Stimulated activated naive B cell treated with anti-CD40 and anti-IgM and Interleukin-4, amounts not matched to agents 10 μg/mL and 1 μg/mL and 100 μg/mL, for 72 hours (primary cell): ENCODE results near the gene BLOC1S1.
A peak's percentile ranks its signal among the peaks of the same experiment; 100 is the strongest.
"Not testable (repeated sequence)": the region's sequence is repeated elsewhere in the genome, so short reads cannot be mapped to it uniquely, and the experiment has no call there.

Experiments used
- ATAC-seq, 2 donors: fragments of 150-1000 bp; cut with Tn5 transposase; replicated peaks; 2 replicates each; pipeline ENCODE4 v1.10.0; 2021; ENCODE audit warnings: moderate library complexity in 1 of 2
- DNase-seq: peaks from one replicate; pipeline ENCODE4 v3.0.0; 2021
- H3K27ac Mint-ChIP-seq: one replicate; pipeline ENCODE4 v1.8.0; 2022; ENCODE audit warnings: mild to moderate bottlenecking, mixed read lengths
- H3K27me3 Mint-ChIP-seq, 2 donors: one replicate each; pipeline ENCODE4 v1.8.0; 2022; ENCODE audit warnings: mixed read lengths in 2 of 2
- H3K36me3 Mint-ChIP-seq, 2 donors: one replicate each; pipeline ENCODE4 v1.8.0; 2022; ENCODE audit warnings: mixed read lengths in 2 of 2, mild to moderate bottlenecking in 1 of 2
- H3K4me1 Mint-ChIP-seq, 2 donors: one replicate each; pipeline ENCODE4 v1.8.0; 2022; ENCODE audit warnings: mixed read lengths in 2 of 2, mild to moderate bottlenecking in 1 of 2
- H3K4me3 Mint-ChIP-seq, 2 donors: one replicate each; pipeline ENCODE4 v1.8.0; 2022; ENCODE audit warnings: mild to moderate bottlenecking in 2 of 2, mixed read lengths in 2 of 2, moderate library complexity in 1 of 2
- H3K9me3 Mint-ChIP-seq, 2 donors: one replicate each; pipeline ENCODE4 v1.8.0; 2022; ENCODE audit warnings: mixed read lengths in 2 of 2, mild to moderate bottlenecking in 1 of 2

Gene BLOC1S1

DNA sequence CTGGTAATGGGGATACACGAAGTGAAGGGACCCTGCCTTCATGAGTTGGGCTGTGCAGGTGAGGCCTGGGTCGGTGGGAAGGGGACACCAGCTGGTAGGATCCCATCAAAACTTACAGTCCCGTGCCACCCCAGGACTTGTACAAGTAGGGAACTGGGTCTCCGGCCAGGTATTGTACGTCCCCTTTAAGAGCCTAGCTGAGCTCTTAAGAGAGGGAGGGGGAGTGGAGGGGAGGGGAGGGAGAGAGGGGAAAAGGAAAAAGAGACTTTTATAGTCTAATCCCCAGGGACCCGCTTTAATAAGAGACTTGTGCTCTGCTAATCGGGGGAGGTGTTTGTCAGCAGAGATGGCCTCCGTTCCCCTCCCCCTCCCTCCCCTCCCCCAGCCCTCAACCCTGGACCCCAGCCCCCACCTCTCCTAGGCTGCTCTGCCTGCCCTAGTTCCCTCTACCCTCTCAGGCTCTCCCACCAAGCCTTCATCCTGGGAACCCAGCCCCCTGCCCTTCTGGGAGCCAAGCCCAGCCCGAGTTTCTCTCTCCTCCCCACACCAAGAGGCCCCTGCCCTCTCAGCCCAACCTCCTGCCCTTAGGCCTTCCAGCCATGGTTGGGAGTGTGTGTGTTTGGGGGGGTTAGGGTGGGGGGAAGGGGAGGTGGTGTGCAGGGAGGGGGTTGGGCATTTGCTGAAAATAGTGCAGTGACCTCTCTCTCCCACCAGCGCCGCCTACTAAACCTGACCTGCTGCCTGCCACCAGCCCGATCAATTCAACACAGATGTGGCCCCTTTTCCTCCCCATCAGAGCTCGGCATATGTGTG, 29.7 kb downstream of the BLOC1S1 start:
- peaks cover 5 to 19% of the 10 kb centered on the region in 2 donors for H3K36me3 Mint-ChIP-seq
- peak overlapping the region; percentile 66 to 90 for H3K4me3 Mint-ChIP-seq
- peaks cover 34 to 53% of the 10 kb centered on the region in 2 donors for H3K4me1 Mint-ChIP-seq
- H3K9me3 Mint-ChIP-seq = no peaks in the 10 kb centered on the region
- DNase-seq = no peak
- peak; percentile 11 to 15 for ATAC-seq
- H3K27ac Mint-ChIP-seq = peak overlapping the region; percentile 65
- peaks cover 0 to 5% of the 10 kb centered on the region in 2 donors for H3K27me3 Mint-ChIP-seq

GRCh38 chr12:55746174-55746912, 30.5 kb downstream of the BLOC1S1 start:
- H3K4me3 Mint-ChIP-seq = peak overlapping the region; percentile 50 to 62
- H3K9me3 Mint-ChIP-seq = no peaks in the 10 kb centered on the region
- H3K27me3 Mint-ChIP-seq = peaks cover 0 to 5% of the 10 kb centered on the region in 2 donors
- DNase-seq (no peak), ATAC-seq (no peak)
- H3K4me1 Mint-ChIP-seq = peaks cover 34 to 53% of the 10 kb centered on the region in 2 donors
- peaks cover 6 to 24% of the 10 kb centered on the region in 2 donors for H3K36me3 Mint-ChIP-seq
- no peak overlapping the region for H3K27ac Mint-ChIP-seq

DNA sequence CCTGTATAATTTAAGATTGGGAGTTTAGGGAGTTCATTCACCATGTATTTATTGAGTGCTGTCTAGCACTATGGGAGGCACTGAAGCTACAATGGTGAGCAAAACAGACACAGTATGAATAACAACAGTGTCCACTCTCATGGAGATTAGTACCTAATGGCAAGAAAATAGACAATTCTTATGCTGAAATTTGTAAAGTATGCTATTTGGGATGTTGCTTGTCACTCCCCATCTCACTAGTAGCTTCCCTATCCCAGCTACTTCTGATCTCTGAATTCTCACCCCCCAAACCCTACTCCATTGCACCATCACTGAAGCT, 31.0 kb downstream of the BLOC1S1 start:
- Mint-ChIP-seq H3K9me3 (no peaks in the 10 kb centered on the region), H3K4me3 (no peak overlapping the region), H3K27ac (no peak overlapping the region), H3K27me3 (peaks cover 0 to 5% of the 10 kb centered on the region in 2 donors), H3K36me3 (peaks cover 6 to 25% of the 10 kb centered on the region in 2 donors), H3K4me1 (peaks cover 34 to 50% of the 10 kb centered on the region in 2 donors)
- ATAC-seq (no peak), DNase-seq (no peak)

GRCh38 chr12:55748230-55748993, 32.6 kb downstream of the BLOC1S1 start:
- H3K4me3 Mint-ChIP-seq = no peak overlapping the region
- peaks cover 25 to 39% of the 10 kb centered on the region in 2 donors for H3K4me1 Mint-ChIP-seq
- no peak overlapping the region for H3K27ac Mint-ChIP-seq
- DNase-seq (no peak), ATAC-seq (no peak)
- H3K27me3 Mint-ChIP-seq = no peaks in the 10 kb centered on the region
- H3K9me3 Mint-ChIP-seq = no peaks in the 10 kb centered on the region
- H3K36me3 Mint-ChIP-seq = peaks cover 6 to 36% of the 10 kb centered on the region in 2 donors

- Mint-ChIP-seq H3K27ac (no peak overlapping the region), H3K4me3 (no peak overlapping the region), H3K9me3 (no peaks in the 10 kb centered on the region), H3K27me3 (no peaks in the 10 kb centered on the region), H3K36me3 (peaks cover 37 to 53% of the 10 kb centered on the region in 2 donors), H3K4me1 (no peaks in the 10 kb centered on the region)
- DNase-seq (no peak), ATAC-seq (no peak)
Observed at GRCh38 chr12:55755246-55755645, 39.4 kb downstream of the BLOC1S1 start.

DNA sequence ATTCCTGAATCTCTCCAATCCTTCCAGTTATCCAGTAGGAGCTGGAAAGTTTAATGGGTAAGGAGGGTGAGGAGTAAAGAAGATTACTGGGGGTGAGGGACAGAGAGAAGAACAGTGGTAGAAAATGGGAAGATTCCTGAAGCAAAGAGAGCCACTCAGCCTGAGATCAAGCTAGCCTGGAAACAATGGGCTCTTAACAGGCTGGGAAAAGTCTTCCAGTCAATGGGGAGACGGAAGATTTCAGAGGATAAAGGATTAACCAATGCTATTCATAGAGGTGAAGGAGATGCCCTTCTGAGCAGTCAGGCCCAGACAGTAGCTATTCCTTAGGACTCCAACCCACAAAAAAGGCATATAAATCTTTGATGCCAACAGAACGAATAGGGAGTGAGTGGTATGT, 41.9 kb downstream of the BLOC1S1 start:
- Mint-ChIP-seq H3K9me3 (no peaks in the 10 kb centered on the region), H3K27me3 (no peaks in the 10 kb centered on the region), H3K4me1 (peaks cover 0 to 1% of the 10 kb centered on the region in 2 donors), H3K36me3 (peaks cover 39 to 54% of the 10 kb centered on the region in 2 donors), H3K4me3 (no peak overlapping the region), H3K27ac (peak overlapping the region; percentile 68)
- no peak for ATAC-seq
- no peak for DNase-seq

GRCh38 chr12:55758575-55758974, 42.7 kb downstream of the BLOC1S1 start:
- not testable (repeated sequence) for H3K4me3 Mint-ChIP-seq, H3K4me1 Mint-ChIP-seq, DNase-seq, H3K27ac Mint-ChIP-seq, H3K9me3 Mint-ChIP-seq, ATAC-seq, H3K27me3 Mint-ChIP-seq
- H3K36me3 Mint-ChIP-seq = peaks cover 39 to 48% of the 10 kb centered on the region in 2 donors

- Mint-ChIP-seq H3K27ac (no peak overlapping the region), H3K4me3 (no peak overlapping the region), H3K27me3 (no peaks in the 10 kb centered on the region), H3K9me3 (no peaks in the 10 kb centered on the region), H3K4me1 (peaks cover 0 to 1% of the 10 kb centered on the region in 2 donors), H3K36me3 (peaks cover 32 to 36% of the 10 kb centered on the region in 2 donors)
- no peak for ATAC-seq
- no peak for DNase-seq
Observed at GRCh38 chr12:55760663-55761062, 44.8 kb downstream of the BLOC1S1 start.

GRCh38 chr12:55762646-55763045, 46.8 kb downstream of the BLOC1S1 start:
- DNase-seq (no peak), ATAC-seq (no peak)
- Mint-ChIP-seq H3K27ac (no peak overlapping the region), H3K4me3 (no peak overlapping the region), H3K36me3 (peaks cover 31 to 33% of the 10 kb centered on the region in 2 donors), H3K27me3 (no peaks in the 10 kb centered on the region), H3K4me1 (peaks cover 0 to 3% of the 10 kb centered on the region in 2 donors), H3K9me3 (no peaks in the 10 kb centered on the region)

DNA sequence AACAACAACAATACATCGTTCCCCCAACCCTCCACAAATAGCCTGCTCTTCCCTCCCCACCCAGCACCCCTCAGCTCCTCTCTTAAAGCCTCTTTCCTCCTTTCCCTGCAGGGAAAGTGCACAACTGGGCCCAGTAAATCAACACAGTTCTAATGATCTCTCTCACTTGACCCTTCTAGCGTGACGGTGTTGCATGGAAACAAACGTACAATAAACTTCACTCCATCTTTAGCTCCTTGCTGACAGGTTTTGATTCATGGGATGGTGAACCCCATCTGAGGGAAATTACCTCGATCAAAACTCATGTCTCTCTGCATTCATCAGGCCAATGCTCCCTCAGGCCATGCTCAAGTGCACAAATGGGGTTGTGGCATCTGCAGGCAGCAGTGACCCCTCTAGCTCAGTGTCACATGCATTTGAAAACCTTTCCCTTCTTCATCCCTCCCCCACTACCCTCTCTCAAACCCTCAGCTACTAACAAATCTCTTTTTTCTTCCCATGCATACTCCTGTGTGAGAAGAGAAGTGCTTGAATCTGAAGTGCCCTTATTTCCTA, 50.0 kb downstream of the BLOC1S1 start:
- Mint-ChIP-seq H3K4me1 (peaks cover 0 to 6% of the 10 kb centered on the region in 2 donors), H3K36me3 (peaks cover 16 to 26% of the 10 kb centered on the region in 2 donors), H3K4me3 (no peak overlapping the region), H3K27me3 (no peaks in the 10 kb centered on the region), H3K9me3 (no peaks in the 10 kb centered on the region), H3K27ac (peak overlapping the region; percentile 56)
- DNase-seq (no peak), ATAC-seq (no peak)

GRCh38 chr12:55767156-55767555, 51.3 kb downstream of the BLOC1S1 start:
- ATAC-seq (no peak), DNase-seq (no peak)
- H3K9me3 Mint-ChIP-seq = no peaks in the 10 kb centered on the region
- H3K27me3 Mint-ChIP-seq = no peaks in the 10 kb centered on the region
- peaks cover 25 to 30% of the 10 kb centered on the region in 2 donors for H3K36me3 Mint-ChIP-seq
- H3K4me3 Mint-ChIP-seq = no peak overlapping the region
- H3K4me1 Mint-ChIP-seq = peaks cover 0 to 6% of the 10 kb centered on the region in 2 donors
- no peak overlapping the region for H3K27ac Mint-ChIP-seq
